Renal cortex interstitium (tissue), 11 donors: ENCODE measurements around the gene TSC2. TPM values are rescaled to one million over a fixed set of nuclear protein-coding genes. Genes with fewer than 3 reads are reported as not detected.
"Not testable (repeated sequence)": the region's sequence is repeated elsewhere in the genome, so short reads cannot be mapped to it uniquely, and the experiment has no call there.

Experiments used
- DNase-seq, 11 donors: peaks; one replicate each; pipeline ENCODE4 v3.0.0-alpha.2; 2013; ENCODE audit warnings: low read depth in 9 of 11, low spot score in 4 of 11; ENCODE audit errors: extremely low read depth in 1 of 11
- polyA plus RNA-seq, 3 donors: library from polyadenylated mRNA; unstranded; fragments of 120-200 nt; gene quantifications; one replicate each; pipeline ENCODE4 v1.2.1, GENCODE V29; 2013; ENCODE audit not compliant: insufficient read length in 3 of 3

TSC2 gene
- polyA plus RNA-seq, 3 donors, result 138 to 170 (median 151) TPM

DNA sequence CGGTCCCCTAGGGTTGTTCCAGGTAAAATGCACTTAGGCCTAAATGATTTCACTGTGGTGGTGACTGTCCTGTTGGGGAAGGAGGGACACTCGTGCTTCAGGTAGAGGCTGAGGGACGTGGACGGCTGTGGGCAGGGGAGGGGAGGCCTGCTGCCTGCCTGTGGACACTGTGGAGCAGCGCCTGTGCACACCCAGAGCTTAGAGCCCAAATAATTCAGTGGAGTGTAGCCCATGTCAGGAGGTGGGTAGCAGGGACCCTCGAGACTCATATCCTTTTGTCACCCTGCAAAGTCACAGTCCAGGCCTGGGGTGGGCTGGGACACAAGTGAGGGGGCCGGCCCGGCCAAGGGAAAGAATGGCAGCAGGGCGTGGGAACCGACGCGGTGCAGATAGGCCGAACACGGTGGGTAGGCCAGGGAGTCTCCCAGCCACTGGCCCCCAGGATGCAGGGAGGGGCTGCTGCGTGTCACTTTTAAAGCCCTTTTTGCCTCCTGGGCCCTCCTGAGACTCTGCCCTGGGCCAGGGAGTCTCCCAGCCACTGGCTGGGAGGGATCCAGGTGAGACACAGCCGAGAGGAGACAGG lies 21.8 kb upstream of the TSC2 start:
- DNase-seq, result no peak

DNA sequence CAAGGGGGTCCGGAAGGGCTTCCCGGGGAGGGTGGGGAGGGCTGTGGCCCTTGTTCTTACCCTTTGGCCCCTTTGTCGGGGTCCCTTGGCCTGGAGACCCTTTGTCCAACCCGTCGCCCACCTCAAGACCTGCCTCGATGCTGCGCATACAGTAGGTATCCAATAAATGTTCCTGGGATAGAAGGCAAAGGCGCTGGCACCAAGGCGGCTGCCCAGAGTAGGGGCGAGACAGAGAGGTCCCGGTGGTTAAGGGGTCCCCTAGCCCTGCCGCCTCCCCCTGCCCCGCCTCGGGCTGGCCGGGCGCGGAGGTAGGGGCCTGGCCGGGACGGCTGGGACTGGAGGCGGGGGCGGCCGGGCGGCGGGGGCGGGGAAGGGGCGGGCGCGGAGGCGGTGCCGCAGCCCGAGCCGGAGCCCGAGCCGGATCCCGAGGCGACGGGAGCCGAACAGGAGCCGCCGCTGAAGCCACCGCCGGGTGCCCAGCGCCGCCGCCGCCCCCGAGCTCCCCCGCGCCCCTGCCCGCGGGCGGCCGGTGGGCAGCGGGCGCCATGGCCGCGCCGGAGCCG lies 21.2 kb upstream of the TSC2 start, which contains the start of gene NHERF2:
Gene NHERF2, plus strand, starts transcription at position 442 of the 563 bp plus-strand sequence. Its CDS starts 104 bp downstream, at position 546.
- DNase-seq, result no peak

DNA sequence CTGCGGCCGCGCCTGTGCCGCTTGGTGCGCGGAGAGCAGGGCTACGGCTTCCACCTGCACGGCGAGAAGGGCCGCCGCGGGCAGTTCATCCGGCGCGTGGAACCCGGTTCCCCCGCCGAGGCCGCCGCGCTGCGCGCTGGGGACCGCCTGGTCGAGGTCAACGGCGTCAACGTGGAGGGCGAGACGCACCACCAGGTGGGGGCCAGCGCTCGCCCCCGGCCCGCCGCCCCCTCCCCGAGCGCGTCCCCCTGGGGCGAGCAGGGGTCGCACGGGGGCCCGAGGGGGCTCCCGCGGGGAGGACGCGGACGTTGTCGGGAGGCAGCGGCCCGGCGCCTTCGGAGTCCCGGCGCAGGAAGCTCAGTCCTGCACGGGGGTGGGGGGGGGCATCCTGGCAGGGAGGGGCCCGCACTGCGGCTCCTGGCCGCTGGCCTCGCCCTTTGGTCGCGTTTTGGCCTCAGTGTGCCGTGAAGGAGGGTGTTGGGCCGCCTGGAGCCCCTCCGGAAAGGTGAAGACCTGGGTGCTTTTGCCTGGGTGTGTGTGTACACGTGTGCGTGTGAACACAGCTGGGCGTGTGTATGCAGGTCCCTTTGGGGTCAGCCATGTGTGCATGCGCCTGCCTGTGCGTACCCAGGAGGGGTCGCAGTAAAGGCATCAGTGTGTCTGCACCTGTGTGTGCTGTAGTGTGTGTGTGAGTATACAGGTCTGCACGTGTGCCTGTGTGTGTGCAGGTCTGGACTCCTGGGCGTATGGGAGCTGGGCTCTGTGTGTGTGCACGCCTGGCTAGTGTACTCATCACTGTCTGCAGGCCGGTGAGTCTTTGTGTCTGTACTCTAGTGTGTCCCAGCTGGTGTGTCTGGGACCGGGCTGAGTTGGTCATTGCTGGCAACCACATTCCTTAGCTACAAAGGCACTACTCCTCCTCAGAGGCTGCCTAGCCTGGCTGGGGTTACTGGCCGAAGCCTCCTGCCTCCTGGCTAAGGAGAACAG lies 20.5 kb upstream of the TSC2 start:
- DNase-seq, result no peak

DNA sequence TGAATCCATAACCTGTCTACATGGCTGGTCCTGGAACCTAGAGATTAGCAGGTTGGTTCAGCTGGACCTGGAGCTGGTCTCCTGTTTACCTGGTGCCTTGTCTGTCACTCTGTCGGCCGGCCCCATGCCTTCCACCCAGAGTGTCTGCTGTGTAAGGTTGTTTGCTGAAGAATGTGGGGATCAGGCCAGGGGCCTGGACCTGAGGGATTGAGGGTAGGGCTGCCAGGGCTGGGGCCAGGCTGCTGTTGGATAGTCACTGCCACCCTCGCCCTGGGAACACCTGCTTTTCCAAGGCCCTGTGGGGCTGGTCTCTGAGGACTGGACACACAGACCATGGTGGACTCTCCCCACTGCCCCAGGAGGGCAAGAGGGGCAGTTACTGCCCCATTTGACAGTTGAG lies 19.6 kb upstream of the TSC2 start:
- no peak for DNase-seq

DNA sequence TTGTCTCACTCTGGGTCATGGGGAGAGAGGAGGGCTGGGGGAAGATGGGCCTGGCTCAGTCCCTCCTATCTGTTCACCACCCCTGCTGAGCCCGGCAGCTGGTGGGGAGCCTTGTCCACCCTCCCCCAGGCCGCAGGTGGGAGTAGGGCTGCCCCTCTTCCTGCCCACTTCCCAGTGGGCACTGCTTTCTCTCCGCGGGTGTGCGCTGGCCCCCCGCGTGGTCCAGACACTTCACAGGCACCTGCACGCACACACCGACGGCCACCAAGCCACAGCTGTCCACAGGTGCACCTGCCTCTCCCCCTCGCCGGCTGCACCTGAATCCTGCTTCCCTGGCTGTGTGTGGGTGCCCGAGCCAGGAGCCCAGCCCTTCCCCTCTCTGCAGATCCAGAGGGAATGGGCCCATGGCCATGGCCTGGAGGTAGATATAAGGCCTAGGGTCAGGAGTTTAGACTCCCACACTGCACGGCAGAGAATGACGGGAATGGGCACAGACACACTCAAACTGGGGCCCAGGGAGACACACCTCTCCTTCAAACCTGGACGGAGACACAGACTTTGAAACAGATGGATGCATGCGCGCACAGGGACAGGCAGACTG lies 19.1 kb upstream of the TSC2 start:
- DNase-seq, result no peak

DNA sequence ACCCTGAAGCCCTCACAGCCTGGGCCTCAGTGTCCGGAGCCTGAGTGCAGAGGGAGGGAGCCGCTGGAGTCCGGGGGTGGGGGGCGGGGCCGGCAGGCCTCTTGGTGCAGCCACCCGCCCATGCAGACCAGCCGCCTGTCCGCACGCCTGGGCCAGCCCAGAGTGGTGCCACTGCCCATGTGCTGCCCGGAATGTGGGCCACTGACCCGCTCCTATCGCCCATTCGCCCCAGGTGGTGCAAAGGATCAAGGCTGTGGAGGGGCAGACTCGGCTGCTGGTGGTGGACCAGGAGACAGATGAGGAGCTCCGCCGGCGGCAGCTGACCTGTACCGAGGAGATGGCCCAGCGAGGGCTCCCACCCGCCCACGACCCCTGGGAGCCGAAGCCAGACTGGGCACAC lies 18.4 kb upstream of the TSC2 start:
- no peak for DNase-seq

DNA sequence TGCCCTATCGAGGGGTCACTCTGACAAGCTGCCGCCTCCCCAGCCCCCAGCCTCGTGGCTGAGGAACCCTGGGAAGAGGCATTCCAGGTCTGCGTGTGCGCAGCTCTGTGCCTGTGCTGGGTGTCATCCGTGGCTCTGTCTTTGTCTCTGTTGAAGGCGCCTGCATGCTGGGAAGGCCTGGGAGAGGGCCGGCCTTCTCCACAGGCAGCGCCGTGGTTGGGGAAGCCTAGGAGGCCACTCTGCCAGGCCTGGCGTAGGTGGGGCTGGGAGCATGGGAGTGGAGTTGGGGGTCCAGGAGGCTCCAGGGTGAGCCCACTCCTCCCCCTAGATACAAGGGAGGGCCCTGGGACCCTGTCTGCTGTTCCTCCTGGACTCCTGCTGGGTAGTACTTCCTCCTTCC lies 17.7 kb upstream of the TSC2 start:
- no peak for DNase-seq

DNA sequence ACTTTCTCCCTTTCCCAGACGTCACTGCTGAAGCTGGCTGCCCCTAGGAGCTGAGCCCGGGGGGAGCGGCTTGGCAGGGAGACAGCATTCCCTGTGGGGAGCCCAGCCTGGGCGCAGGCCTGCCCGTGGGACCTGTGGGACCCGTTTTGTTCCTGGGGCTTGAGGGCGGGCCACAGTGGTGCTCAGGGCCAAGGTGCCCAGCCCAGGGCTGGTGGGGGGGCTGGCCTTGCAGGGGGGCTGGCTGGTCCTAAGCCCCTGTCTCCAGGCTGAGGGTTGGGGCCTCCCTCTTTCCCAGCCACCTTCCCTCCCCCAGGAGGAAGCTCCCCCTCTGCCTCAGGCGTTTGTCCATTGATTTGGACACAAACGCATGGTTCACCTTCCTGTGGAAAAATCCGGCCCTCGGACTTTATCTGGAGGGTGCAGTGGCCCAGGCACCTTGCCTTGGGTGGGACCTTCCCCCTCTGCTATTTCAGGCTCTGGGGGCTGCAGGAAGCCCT lies 16.7 kb upstream of the TSC2 start:
- DNase-seq, result no peak

DNA sequence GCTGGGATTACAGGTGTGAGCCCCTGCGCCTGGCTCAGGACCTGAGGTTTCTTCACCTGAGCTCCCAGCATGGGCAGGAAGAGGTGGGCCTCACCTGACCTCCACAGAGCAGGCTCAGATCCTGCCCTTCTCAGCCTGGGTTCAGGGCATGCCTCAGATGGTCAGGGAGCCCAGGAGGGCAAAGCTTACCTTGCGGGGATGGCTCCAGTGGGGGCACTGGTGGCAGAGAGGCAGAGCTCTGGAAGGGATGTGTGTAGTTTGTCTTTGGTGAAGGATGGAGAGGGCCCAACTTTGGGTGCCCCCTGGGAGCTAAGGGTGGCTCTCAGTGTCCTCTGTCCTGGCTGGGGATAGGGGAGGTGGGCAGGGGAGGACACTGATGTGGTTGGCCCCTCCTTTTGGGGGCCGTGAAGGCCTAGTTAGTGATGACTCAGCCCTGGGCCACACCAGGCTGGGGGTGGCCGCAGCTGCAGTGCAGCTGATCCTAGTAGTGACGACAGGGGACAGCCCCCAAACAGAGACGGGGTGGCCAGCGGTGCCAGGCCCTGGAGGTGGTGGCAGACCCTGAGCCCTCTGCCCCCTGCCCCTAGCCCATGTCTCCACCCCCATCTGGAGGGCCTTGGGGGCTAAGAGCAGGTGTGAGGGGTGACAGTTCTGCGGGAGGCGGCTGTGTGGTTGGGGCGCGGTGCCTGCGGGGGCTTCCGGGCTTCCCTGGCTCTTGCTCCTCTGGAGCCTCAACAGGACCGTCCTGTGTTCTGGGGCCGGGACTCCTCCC lies 15.3 kb upstream of the TSC2 start:
- no peak for DNase-seq

DNA sequence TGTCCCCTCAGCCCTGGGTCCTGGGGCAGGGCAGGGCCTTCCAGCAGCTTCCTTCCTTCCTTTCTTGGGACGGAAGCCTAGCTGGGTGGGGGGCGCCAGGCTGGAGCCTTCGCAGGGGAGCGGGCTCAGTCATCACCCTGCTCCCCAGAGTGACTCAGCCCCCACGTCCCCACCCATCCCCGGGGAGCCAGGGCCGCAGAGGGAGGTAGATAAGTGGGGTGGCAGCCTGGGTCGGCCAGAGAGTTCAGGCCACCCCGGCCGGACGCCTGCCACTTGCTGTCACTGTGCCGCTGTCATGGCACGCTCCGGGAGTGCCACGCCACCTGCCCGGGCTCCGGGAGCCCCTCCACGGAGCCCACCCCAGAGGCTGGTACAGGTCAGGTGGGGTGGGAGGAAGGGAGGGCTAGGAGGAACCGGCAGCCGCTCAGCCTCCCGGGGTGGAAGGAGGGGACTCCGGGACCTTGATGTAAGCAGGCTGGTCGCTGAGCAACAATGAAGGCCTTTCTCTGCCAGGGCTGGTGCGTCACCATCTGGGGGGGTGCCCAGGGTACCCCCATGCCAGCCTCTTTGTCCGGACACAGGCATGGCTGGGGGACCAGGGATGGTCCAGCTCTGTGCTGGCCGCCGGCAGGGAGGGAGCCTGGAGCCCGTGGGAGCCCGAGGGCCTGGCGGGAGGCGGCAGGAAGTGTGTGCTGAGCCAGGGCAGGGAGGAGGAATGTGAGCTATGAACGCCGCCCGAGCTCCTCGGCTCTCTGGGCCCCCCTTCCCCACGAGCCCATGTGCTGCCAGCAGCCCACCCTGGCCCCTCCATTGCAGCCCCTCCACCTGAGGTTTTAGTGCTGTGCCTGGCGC lies 14.5 kb upstream of the TSC2 start:
- DNase-seq, result no peak

DNA sequence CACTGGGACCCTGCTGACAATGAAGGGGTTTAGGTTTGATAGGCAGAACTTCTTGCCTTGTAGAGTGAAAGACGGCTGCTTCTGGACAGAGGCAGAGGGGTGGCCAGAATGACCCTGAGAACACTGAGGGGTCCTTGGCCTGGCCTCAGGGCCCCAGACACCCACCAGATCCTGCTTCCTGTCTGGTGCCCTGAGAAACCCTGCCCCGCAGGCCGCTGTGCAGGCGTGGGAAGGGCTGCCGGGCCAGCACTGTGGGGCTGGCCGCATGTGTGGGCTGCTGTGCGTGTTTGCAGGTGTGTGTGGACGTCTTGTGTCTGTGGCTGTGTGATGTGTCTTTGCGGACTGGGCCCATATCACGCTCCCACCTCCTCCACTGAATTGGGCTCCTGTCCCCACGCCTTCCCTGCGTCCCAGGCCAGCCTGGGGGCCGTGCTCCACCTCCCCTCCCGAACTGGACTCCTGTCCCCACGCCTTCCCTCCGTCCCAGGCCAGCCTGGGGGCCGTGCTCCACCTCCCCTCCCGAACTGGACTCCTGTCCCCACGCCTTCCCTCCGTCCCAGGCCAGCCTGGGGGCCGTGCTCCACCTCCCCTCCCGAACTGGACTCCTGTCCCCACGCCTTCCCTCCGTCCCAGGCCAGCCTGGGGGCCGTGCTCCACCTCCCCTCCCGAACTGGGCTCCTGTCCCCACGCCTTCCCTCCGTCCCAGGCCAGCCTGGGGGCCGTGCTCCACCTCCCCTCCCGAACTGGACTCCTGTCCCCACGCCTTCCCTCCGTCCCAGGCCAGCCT lies 13.7 kb upstream of the TSC2 start:
- not testable (repeated sequence) for DNase-seq

DNA sequence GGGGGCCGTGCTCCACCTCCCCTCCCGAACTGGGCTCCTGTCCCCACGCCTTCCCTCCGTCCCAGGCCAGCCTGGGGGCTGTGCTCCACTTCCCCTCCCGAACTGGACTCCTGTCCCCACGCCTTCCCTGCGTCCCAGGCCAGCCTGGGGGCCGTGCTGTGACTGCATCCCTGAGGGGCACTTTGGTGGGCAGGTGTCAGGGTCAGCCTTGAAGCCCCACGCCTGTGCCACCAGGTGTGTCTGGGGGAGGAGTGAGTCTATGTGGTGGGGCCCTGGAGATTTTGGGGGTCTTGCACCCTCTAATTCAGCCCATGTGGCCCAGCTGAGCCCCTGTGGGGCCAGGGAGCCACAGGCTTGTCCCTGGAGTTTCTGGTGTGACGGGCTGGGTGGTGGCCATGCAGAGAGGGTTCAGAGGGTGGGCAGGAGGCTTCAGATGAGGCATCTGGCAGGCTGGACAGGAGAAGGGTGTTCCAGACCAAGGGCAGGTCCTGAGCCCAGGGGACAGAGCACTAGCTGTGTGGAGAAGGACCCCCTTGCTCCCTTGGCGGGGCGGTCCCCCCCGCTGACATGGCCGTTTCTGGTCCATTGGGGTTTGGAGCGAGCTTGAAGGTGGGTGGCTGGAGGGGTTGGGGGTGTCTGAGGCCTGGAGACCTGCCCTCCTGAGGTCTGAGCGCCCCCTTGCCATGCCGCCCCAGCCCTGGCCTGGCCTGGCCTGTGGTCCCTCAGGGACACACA lies 12.9 kb upstream of the TSC2 start:
- no peak for DNase-seq

DNA sequence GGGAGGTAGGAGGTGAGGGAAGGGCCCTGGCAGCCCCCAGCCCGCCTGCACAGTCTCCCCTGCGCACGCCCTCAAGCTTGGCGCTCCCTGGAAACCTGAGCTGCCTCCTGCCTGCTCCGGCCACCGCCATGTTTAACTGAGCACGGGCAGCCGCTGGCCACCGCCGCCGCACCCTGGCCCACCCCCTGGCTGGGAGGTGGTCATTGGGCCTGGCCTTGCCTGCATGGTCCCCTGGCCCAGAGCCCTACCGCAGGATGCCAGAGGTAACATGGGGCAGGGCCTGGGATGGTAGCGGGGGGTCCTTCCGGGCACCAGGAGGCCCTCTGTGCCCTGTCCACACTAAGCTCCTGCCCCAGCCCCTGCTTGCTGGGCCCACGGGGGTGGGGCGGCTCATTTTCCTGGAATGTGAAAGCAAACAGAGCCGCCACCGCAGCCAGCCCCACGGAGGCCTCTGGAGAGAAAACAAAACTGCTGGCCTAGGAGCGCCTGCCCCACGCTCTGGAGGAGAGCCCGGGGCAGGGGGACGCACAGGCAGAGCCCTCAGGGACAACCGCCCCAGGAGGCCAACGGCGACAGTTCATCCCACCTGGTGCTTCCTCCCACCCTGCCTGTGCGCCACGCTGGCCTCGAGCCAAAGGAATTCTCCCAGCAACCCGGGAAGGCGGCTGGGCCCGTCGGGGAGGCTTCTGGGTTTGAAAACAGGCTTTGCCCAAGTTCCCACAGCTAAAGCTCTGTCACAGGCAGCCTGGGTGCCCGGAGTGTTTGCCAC lies 12.2 kb upstream of the TSC2 start:
- peak in 1 of 11 donors; percentile 71 for DNase-seq

DNA sequence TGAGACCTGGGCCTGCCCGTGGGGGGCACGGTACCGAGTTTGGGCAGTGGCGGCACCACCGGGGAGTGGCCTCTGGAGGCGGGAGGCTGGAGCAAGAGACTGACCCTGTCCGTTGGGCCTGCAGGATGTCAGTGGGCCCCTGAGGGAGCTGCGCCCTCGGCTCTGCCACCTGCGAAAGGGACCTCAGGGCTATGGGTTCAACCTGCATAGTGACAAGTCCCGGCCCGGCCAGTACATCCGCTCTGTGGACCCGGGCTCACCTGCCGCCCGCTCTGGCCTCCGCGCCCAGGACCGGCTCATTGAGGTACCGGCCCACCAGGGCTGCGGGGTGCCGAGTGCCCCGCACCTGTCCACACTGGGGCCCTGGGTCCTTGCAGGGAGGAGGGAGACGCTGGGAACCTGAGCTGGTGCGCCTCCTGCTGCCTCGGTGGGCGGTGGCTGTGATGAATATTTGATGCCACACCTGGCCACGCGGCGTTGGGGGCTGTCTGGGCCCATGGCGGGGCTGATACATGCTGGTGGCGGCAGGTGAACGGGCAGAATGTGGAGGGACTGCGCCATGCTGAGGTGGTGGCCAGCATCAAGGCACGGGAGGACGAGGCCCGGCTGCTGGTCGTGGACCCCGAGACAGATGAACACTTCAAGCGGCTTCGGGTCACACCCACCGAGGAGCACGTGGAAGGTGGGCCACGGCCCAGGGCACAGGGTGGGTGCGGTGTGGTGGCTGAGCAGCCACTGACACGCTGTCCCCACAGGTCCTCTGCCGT lies 11.4 kb upstream of the TSC2 start:
- no peak for DNase-seq

DNA sequence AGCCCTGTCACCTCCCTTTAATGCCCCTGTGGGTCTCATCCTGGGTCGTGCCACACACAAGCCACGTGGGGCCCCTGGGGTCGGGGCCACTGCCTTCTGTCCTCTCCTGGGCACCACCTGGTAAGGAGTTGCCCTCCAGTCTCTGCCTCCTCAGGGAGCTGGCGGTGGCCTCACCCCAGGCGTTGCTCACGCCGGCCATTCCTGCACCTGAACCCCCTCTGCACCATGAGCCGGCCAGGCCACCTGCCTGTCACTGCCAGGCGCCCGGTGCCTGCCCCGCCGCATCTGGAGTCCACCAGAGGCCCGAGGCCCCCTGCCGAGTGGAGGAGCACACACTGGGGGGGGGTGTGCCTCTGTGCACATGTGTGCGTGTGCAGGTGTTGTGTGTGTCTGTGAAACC lies 10.7 kb upstream of the TSC2 start:
- no peak for DNase-seq
